ENCODE measurements around the gene STXBP5L. TPM values are rescaled to one million over a fixed set of nuclear protein-coding genes. Genes with fewer than 3 reads are reported as not detected.
A peak's percentile ranks its signal among the peaks of the same experiment; 100 is the strongest.

Gene STXBP5L
- polyA plus RNA-seq, 1 of the 3 experiments (the other 2 are of a cell fraction), result 0.03 TPM

DNA sequence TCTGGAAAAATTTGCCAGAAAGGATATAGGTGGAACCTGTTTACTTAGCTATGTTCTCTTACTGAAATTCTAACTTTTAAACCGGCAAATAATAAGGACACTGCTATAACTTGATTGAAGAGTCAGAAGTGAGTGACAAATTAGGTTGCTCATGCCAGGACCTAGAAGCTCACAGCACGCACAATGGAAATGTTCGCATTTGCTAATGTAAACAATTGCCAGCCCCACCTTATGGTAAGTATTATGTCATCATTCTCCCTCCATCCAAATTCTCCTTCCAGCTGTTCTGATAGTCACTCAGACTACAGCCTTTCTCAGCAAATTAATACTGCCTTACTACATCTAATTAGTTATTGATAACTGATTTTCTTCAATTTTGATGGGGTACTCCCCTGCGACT, 4.8 kb upstream of the STXBP5L start:
- H3K27me3 ChIP-seq (ENCODE audit: insufficient read depth), result no peaks in the 10 kb centered on the region; the same call in 1 of the 2 replicates
- H3K4me3 ChIP-seq (ENCODE audit: low read depth in 2 of 2, low read length in 1 of 2), result no peak overlapping the region
- no peaks in the 10 kb centered on the region for H3K79me2 ChIP-seq (ENCODE audit: insufficient read depth)
- H3F3A ChIP-seq (replicated peaks; ENCODE audit: insufficient read depth), result no peaks in the 10 kb centered on the region
- peaks cover 0 to 4% of the 10 kb centered on the region in 2 experiments; a peak in 2 of 4 replicates for H3K4me1 ChIP-seq (ENCODE audit: control insufficient read depth in 1 of 2, insufficient read depth in 2 of 2, low read depth in 1 of 2, low read length in 1 of 2)
- no peak overlapping the region for H3K27ac ChIP-seq (ENCODE audit: low read depth in 2 of 2, low read length in 1 of 2)
- CTCF ChIA-PET, result interaction anchor here (1.1 kb wide), 1 partner anchor 344 kb away, joined by 3 read pairs; no protein-coding TSS in a partner anchor
- H3K36me3 ChIP-seq (replicated peaks in 1 of 2; ENCODE audit: control insufficient read depth in 1 of 2, insufficient read depth in 2 of 2, low read length in 1 of 2), result no peaks in the 10 kb centered on the region
- no peaks in the 10 kb centered on the region for H3K9me3 ChIP-seq
- WGBS (ENCODE audit: low lambda C conversion rate), result 30% methylated on average over 4 of the region's 4 CpGs
- H4K20me1 ChIP-seq (ENCODE audit: insufficient read depth), result no peaks in the 10 kb centered on the region
- no peak for DNase-seq
- no peak for TF ChIP-seq SIN3A (IDR thresholded peaks at IDR 0.05; ENCODE audit: borderline replicate concordance, low read depth, low read length)
- TF ChIP-seq USF2 (IDR thresholded peaks at IDR 0.05; ENCODE audit: borderline replicate concordance, low read depth, low read length), result no peak
- no peak for TF ChIP-seq EZH2phosphoT487 (IDR thresholded peaks at IDR 0.05; ENCODE audit: borderline replicate concordance, low read depth)
- TF ChIP-seq POLR2AphosphoS5 (IDR thresholded peaks at IDR 0.05; ENCODE audit: low read depth, low read length), result no peak
- TF ChIP-seq RFX5 (IDR thresholded peaks at IDR 0.05; ENCODE audit: low read length), result no peak
- POLR2A ChIA-PET, result no interaction called here
- H2AFZ ChIP-seq (ENCODE audit: low read depth), result no peak overlapping the region
- H3K9me2 ChIP-seq, result no peaks in the 10 kb centered on the region
- H3K4me2 ChIP-seq, result no peak overlapping the region
- H3K9ac ChIP-seq, result no peak overlapping the region

DNA sequence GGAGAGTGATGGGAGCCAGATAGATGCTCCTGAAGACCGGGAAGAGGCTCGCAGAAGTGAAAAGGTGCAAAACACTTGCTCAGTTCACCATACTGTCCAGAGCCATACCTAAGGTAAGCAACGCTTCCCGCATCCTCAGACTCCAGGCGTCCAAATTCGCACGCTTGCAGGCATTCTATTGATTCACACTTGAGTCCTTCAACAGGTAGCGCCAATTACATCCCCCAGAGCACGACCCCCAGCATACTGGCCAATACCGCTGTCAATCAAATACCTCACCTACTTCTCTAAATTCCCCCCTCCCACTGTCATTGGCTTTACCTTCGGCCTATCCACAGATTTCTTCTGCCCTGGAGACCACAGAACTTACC, 361 bp upstream of the STXBP5L start:
- Histone ChIP-seq H3K27ac (ENCODE audit: low read depth in 2 of 2, low read length in 1 of 2) (no peak overlapping the region), H3K4me2 (peak overlapping the region; percentile 91), H3K36me3 (replicated peaks in 1 of 2; ENCODE audit: control insufficient read depth in 1 of 2, insufficient read depth in 2 of 2, low read length in 1 of 2) (no peaks in the 10 kb centered on the region), H3K9me2 (no peaks in the 10 kb centered on the region; the same call in 1 of the 2 replicates), H3K4me3 (ENCODE audit: low read depth in 2 of 2, low read length in 1 of 2) (peak overlapping the region in 1 of 2 experiments; percentile 51; a peak in 2 of 4 replicates), H3K79me2 (ENCODE audit: insufficient read depth) (no peaks in the 10 kb centered on the region), H3K9ac (no peak overlapping the region), H3K9me3 (no peaks in the 10 kb centered on the region), H3K27me3 (ENCODE audit: insufficient read depth) (peaks cover 16% of the 10 kb centered on the region), H3K4me1 (ENCODE audit: control insufficient read depth in 1 of 2, insufficient read depth in 2 of 2, low read depth in 1 of 2, low read length in 1 of 2) (peaks cover 0 to 4% of the 10 kb centered on the region in 2 experiments; a peak in 2 of 4 replicates), H4K20me1 (ENCODE audit: insufficient read depth) (no peaks in the 10 kb centered on the region), H3F3A (replicated peaks; ENCODE audit: insufficient read depth) (no peaks in the 10 kb centered on the region), H2AFZ (ENCODE audit: low read depth) (no peak overlapping the region)
- no peak for DNase-seq
- no peak for TF ChIP-seq USF2 (IDR thresholded peaks at IDR 0.05; ENCODE audit: borderline replicate concordance, low read depth, low read length)
- TF ChIP-seq, protein P1, sequence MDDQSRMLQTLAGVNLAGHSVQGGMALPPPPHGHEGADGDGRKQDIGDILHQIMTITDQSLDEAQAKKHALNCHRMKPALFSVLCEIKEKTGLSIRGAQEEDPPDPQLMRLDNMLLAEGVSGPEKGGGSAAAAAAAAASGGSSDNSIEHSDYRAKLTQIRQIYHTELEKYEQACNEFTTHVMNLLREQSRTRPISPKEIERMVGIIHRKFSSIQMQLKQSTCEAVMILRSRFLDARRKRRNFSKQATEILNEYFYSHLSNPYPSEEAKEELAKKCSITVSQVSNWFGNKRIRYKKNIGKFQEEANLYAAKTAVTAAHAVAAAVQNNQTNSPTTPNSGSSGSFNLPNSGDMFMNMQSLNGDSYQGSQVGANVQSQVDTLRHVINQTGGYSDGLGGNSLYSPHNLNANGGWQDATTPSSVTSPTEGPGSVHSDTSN (IDR thresholded peaks at IDR 0.05), result peak; percentile 67
- 16% methylated on average over 11 of the region's 11 CpGs for WGBS (ENCODE audit: low lambda C conversion rate)
- CTCF ChIA-PET, result no interaction called here
- POLR2A ChIA-PET, result interaction anchor here (0.8 to 1.8 kb wide), 2 partner anchors 299 to 559 kb away, joined by 3 to 5 read pairs; partner anchors contain the start of gene LRRC58
